Ishikawa (cell line): ENCODE measurements around the gene COL16A1.

Source experiments
- CEBPB ChIP-seq: IDR thresholded peaks from 2 replicates; pipeline ENCODE4 v1.6.1; 2012
- CREB1 ChIP-seq: IDR thresholded peaks from 2 replicates; pipeline ENCODE4 v1.6.1; 2012; ENCODE audit warnings: low read depth
- EGR1 ChIP-seq: IDR thresholded peaks from 2 replicates; pipeline ENCODE4 v1.6.1; 2012
- EP300 ChIP-seq: IDR thresholded peaks from 2 replicates; pipeline ENCODE4 v1.6.1; 2012; ENCODE audit warnings: borderline replicate concordance
- FOXM1 ChIP-seq: IDR thresholded peaks from 2 replicates; pipeline ENCODE4 v1.6.1; 2012; ENCODE audit warnings: low read depth, borderline replicate concordance
- MAX ChIP-seq: IDR thresholded peaks from 2 replicates; pipeline ENCODE4 v1.6.1; 2012
- NFIC ChIP-seq: IDR thresholded peaks from 2 replicates; pipeline ENCODE4 v1.6.1; 2012
- RAD21 ChIP-seq: IDR thresholded peaks from 2 replicates; pipeline ENCODE4 v1.6.1; 2012; ENCODE audit warnings: low read depth
- REST ChIP-seq: IDR thresholded peaks from 2 replicates; pipeline ENCODE4 v1.6.1; 2012; ENCODE audit warnings: low read depth, mild to moderate bottlenecking
- TAF1 ChIP-seq: IDR thresholded peaks from 2 replicates; pipeline ENCODE4 v1.6.1; 2012; ENCODE audit warnings: low read depth, mild to moderate bottlenecking
- TCF12 ChIP-seq: IDR thresholded peaks from 2 replicates; pipeline ENCODE4 v1.6.1; 2012; ENCODE audit warnings: low read depth
- TEAD4 ChIP-seq: IDR thresholded peaks from 2 replicates; pipeline ENCODE4 v1.6.1; 2012
- YY1 ChIP-seq: IDR thresholded peaks from 2 replicates; pipeline ENCODE4 v1.6.1; 2012; ENCODE audit warnings: low read depth
- ZBTB7A ChIP-seq: IDR thresholded peaks from 2 replicates; pipeline ENCODE4 v1.6.1; 2012; ENCODE audit warnings: low read depth
- TF ChIP-seq, protein P1 (sequence below): IDR thresholded peaks from 2 replicates; pipeline ENCODE4 v1.6.1; 2012

The COL16A1 gene

DNA sequence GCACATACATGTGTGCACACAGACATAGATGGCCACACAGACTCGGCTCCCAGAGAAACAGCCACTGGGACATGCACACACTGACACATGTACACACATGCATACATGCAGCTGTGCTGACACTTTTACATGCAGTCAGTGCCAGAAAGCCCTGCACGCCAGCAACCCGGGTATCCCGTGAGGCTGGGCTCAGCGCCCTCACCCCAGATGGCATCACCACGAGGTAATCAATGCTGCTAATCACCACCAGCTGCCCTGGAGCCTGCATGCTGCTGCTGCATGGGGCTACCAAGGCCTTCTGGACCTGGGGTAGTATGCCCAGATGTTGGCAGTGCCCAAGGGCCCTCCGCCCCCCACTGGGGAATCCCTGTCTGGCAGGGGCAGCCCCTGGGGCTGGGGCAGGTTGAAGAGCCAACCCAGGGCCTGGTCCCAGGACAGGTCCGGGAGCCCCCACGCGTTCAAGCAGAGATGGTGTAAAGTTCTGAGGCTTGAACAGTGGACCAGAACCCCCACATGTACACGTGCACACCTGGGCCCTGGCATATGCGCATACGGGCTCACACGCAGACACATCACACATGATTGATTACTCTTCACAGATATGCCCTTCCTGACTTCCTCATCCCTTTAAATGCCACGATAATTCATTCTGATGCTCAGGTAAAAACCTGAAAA is 2.7 kb upstream of the COL16A1 start:
- TF ChIP-seq CREB1: no peak
- no peak for TF ChIP-seq NFIC
- no peak for TF ChIP-seq EP300
- TF ChIP-seq CEBPB: no peak

GRCh38 chr1:31705080-31705866 is 1.5 kb upstream of the COL16A1 start:
- no peak for TF ChIP-seq EGR1
- TF ChIP-seq ZBTB7A: no peak
- no peak for TF ChIP-seq CEBPB
- TF ChIP-seq RAD21: peak; percentile 47
- TF ChIP-seq NFIC: no peak
- TF ChIP-seq CREB1: no peak
- TF ChIP-seq REST: no peak
- TF ChIP-seq FOXM1: no peak
- no peak for TF ChIP-seq EP300

GRCh38 chr1:31704271-31705079 is 658 bp upstream of the COL16A1 start:
- TF ChIP-seq TCF12 (peak; percentile 6; the same call in 1 of the 2 replicates), FOXM1 (no peak)
- TF ChIP-seq, protein P1, sequence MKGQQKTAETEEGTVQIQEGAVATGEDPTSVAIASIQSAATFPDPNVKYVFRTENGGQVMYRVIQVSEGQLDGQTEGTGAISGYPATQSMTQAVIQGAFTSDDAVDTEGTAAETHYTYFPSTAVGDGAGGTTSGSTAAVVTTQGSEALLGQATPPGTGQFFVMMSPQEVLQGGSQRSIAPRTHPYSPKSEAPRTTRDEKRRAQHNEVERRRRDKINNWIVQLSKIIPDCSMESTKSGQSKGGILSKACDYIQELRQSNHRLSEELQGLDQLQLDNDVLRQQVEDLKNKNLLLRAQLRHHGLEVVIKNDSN: no peak

DNA sequence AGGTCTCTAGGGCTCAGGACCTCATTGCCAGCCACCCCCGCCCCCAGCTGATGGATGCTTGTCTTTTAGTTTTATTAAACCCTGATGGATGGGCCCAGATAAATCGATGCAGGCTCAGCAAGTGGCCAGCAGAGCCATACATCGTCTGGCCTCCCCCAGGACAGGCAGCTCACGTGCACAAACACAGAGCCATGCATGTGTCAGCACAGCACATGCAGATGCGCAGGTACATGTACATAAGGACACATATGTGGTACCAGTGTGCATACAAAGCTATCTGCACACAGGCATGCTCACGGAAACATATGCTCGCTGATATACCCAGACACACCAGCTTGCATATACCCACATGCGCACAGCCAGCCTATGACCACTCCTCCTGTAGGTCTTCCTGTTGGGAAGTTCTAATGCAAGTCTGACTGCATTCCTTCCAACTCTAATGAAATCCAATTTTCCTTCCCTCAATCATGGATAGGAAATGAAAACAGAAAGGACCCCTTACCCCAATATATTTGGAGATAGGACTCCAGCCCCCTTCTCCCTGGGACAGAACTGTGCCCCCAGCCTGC is 897 bp downstream of the COL16A1 start:
- TF ChIP-seq NFIC (no peak), TEAD4 (no peak), ZBTB7A (no peak), EP300 (no peak), CEBPB (no peak), EGR1 (no peak), RAD21 (no peak), TAF1 (no peak), TCF12 (no peak), YY1 (no peak), REST (no peak), CREB1 (no peak), MAX (no peak), FOXM1 (no peak)
- TF ChIP-seq, protein P1: no peak

DNA sequence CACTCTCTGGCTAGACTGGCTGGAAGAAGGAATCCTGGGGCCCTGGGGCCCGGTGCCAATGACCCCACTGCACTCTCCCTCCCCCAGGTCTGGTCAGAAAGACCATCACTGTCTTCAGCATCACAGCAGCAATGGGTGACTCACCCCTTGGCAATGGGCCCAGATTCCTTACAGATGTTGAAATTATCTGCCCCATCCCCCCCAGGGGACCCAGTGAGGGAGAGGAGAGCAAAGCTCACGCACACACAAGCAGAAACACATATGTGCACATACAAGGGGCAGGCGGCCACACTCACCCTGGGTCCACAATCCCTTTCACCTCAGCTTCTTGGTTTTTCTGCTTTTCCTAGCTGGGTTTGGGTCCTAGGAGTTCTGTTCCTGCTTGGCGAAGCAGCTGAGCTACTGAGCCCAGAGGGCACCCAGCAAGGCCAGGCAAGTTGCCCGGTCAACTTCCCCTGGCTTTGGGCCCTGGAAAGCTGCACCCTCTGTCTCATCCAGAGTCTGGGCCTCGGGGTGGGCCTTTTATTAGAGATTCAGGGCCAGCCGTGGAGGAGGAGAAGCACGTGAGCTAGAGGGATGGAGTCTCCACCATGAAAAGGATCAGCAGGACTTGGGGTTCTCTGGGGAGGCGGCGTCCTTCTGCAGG is 2.6 kb downstream of the COL16A1 start:
- TF ChIP-seq EP300: peak; percentile 50
- peak; percentile 35 for TF ChIP-seq TCF12
- TF ChIP-seq TEAD4: peak; percentile 66
- TF ChIP-seq, protein P1: no peak
- TF ChIP-seq TAF1: no peak
- TF ChIP-seq CREB1: no peak
- no peak for TF ChIP-seq FOXM1
- peak; percentile 45; the same call in 1 of the 2 replicates for TF ChIP-seq ZBTB7A
- peak; percentile 66 for TF ChIP-seq CEBPB
- no peak for TF ChIP-seq REST
- TF ChIP-seq EGR1: no peak
- TF ChIP-seq NFIC: peak; percentile 91
- TF ChIP-seq RAD21: no peak
- no peak for TF ChIP-seq MAX
- TF ChIP-seq YY1: no peak
